K562 (cell line): ENCODE data around the gene MFSD11. TPM values are rescaled to one million over a fixed set of nuclear protein-coding genes. Genes with fewer than 3 reads are reported as not detected.

Experiments
- ZFP1 ChIP-seq: fragments of 450-650 bp; formaldehyde crosslinking; IDR thresholded peaks from 2 replicates; pipeline ENCODE4 v1.4.0; 2020; ENCODE audit warnings: mild to moderate bottlenecking, mixed read lengths
- ZNF175 ChIP-seq: fragments of 200-800 bp; sonication (Bioruptor generic); IDR thresholded peaks from 2 replicates; pipeline ENCODE4 v1.6.1; 2016; ENCODE audit warnings: low read depth, mild to moderate bottlenecking, missing genetic modification characterization, missing compliant biosample characterization
- polyA plus RNA-seq, 8 experiments: library from polyadenylated mRNA; depleted of rRNA in 4 of 8; stranded (reverse) in 5 of 8; unstranded in 3 of 8; fragments of >200 nt; fragmentation: Nextera tagmentation in 2 of 8; fragmentation: Illumina TruSeq in 1 of 8; extraction: Ambion mirVana in 2 of 8; extraction: Trizol in 1 of 8; gene quantifications; 2 replicates each; pipeline versions ENCODE4 v1.2.1 to v1.2.3, GENCODE V29; 2011 to 2014; ENCODE audit warnings: inconsistent platforms in 1 of 8, missing spikeins in 1 of 8
- total RNA-seq, 7 experiments: library from RNA; depleted of rRNA in 6 of 7; stranded (reverse); fragments of >200 nt in 6 of 7; fragmentation: Illumina TruSeq in 2 of 7; extraction: Trizol in 2 of 7; gene quantifications; 2 replicates each; pipeline versions ENCODE4 v1.2.1 to v1.2.3, GENCODE V29; 2011 to 2021; ENCODE audit warnings: low replicate concordance in 1 of 7
- TF ChIP-seq, protein P1 (sequence below): fragments of 200-600 bp; sonication (generic); IDR thresholded peaks from one replicate; pipeline ENCODE4 v1.6.1; 2012; ENCODE audit warnings: mild to moderate bottlenecking, low read depth, low read length, inconsistent platforms
- TF ChIP-seq, protein P2 (sequence below): fragments of 450-650 bp; IDR thresholded peaks from 2 replicates; pipeline ENCODE4 v1.6.1; 2017; ENCODE audit warnings: antibody characterized with exemption
- TF ChIP-seq, protein P3 (sequence below): fragments of 250-450 bp; sonication (Bioruptor Pico); IDR thresholded peaks from 2 replicates; pipeline ENCODE4 v1.4.0; 2020; ENCODE audit warnings: mild to moderate bottlenecking

Gene MFSD11
- total and polyA plus RNA-seq, 9 of the 15 experiments (the other 6 are each of a cell fraction or from before 2014, with no cell fraction given): 14.4 to 24.5 (median 19.9) TPM

DNA sequence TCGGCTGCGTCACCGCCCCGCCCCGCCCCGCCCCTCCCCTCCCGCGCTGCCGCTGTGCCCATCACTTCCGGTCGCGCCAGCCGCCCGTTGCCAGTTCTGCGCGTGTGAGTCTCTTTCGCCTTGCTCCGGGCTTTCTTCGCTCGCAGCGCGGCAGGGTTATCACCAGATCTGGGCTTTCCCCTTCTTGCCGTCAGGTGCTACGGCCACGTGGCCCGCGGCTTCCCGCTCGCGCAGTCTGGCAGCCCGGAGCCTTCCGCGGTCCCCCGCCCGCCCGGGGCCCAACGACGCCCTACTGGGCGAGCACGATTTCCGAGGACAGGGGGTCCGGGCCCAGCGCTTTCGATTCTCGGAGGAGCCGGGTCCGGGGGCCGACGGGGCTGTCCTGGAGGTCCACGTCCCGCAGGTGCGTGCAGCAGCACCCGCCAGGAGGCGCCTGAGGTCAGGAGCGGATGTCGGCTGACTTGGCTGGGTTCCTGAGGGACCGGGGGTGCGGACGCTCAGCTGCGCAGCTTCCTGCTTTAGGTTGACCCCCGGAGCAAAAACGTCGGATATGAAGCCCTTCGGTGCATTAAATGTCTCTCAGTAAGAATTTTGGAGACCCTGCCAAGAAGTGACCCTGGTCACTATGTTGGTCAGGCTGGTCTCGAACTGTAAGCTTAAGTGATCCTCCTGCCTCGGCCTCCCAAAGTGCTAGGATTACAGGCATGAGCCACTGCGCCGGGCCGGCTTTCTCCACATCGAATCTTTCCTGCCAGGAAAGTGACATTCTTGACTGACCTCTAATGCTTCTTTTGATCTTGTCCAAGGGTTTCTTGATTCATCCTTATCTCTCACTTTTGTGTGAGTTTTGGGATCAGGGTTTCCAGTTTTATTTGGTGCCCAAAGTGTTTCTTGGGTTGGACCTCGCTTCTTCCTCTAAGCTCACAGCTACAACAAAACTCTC is 10.9 kb upstream of the MFSD11 start, which contains the start of gene METTL23 (continued):
- TF ChIP-seq, protein P1, sequence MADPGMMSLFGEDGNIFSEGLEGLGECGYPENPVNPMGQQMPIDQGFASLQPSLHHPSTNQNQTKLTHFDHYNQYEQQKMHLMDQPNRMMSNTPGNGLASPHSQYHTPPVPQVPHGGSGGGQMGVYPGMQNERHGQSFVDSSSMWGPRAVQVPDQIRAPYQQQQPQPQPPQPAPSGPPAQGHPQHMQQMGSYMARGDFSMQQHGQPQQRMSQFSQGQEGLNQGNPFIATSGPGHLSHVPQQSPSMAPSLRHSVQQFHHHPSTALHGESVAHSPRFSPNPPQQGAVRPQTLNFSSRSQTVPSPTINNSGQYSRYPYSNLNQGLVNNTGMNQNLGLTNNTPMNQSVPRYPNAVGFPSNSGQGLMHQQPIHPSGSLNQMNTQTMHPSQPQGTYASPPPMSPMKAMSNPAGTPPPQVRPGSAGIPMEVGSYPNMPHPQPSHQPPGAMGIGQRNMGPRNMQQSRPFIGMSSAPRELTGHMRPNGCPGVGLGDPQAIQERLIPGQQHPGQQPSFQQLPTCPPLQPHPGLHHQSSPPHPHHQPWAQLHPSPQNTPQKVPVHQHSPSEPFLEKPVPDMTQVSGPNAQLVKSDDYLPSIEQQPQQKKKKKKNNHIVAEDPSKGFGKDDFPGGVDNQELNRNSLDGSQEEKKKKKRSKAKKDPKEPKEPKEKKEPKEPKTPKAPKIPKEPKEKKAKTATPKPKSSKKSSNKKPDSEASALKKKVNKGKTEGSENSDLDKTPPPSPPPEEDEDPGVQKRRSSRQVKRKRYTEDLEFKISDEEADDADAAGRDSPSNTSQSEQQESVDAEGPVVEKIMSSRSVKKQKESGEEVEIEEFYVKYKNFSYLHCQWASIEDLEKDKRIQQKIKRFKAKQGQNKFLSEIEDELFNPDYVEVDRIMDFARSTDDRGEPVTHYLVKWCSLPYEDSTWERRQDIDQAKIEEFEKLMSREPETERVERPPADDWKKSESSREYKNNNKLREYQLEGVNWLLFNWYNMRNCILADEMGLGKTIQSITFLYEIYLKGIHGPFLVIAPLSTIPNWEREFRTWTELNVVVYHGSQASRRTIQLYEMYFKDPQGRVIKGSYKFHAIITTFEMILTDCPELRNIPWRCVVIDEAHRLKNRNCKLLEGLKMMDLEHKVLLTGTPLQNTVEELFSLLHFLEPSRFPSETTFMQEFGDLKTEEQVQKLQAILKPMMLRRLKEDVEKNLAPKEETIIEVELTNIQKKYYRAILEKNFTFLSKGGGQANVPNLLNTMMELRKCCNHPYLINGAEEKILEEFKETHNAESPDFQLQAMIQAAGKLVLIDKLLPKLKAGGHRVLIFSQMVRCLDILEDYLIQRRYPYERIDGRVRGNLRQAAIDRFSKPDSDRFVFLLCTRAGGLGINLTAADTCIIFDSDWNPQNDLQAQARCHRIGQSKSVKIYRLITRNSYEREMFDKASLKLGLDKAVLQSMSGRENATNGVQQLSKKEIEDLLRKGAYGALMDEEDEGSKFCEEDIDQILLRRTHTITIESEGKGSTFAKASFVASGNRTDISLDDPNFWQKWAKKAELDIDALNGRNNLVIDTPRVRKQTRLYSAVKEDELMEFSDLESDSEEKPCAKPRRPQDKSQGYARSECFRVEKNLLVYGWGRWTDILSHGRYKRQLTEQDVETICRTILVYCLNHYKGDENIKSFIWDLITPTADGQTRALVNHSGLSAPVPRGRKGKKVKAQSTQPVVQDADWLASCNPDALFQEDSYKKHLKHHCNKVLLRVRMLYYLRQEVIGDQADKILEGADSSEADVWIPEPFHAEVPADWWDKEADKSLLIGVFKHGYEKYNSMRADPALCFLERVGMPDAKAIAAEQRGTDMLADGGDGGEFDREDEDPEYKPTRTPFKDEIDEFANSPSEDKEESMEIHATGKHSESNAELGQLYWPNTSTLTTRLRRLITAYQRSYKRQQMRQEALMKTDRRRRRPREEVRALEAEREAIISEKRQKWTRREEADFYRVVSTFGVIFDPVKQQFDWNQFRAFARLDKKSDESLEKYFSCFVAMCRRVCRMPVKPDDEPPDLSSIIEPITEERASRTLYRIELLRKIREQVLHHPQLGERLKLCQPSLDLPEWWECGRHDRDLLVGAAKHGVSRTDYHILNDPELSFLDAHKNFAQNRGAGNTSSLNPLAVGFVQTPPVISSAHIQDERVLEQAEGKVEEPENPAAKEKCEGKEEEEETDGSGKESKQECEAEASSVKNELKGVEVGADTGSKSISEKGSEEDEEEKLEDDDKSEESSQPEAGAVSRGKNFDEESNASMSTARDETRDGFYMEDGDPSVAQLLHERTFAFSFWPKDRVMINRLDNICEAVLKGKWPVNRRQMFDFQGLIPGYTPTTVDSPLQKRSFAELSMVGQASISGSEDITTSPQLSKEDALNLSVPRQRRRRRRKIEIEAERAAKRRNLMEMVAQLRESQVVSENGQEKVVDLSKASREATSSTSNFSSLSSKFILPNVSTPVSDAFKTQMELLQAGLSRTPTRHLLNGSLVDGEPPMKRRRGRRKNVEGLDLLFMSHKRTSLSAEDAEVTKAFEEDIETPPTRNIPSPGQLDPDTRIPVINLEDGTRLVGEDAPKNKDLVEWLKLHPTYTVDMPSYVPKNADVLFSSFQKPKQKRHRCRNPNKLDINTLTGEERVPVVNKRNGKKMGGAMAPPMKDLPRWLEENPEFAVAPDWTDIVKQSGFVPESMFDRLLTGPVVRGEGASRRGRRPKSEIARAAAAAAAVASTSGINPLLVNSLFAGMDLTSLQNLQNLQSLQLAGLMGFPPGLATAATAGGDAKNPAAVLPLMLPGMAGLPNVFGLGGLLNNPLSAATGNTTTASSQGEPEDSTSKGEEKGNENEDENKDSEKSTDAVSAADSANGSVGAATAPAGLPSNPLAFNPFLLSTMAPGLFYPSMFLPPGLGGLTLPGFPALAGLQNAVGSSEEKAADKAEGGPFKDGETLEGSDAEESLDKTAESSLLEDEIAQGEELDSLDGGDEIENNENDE: no peak
- TF ChIP-seq ZNF175 (no peak), ZFP1 (CRISPR knock-in tag) (no peak)
- TF ChIP-seq, protein P2, sequence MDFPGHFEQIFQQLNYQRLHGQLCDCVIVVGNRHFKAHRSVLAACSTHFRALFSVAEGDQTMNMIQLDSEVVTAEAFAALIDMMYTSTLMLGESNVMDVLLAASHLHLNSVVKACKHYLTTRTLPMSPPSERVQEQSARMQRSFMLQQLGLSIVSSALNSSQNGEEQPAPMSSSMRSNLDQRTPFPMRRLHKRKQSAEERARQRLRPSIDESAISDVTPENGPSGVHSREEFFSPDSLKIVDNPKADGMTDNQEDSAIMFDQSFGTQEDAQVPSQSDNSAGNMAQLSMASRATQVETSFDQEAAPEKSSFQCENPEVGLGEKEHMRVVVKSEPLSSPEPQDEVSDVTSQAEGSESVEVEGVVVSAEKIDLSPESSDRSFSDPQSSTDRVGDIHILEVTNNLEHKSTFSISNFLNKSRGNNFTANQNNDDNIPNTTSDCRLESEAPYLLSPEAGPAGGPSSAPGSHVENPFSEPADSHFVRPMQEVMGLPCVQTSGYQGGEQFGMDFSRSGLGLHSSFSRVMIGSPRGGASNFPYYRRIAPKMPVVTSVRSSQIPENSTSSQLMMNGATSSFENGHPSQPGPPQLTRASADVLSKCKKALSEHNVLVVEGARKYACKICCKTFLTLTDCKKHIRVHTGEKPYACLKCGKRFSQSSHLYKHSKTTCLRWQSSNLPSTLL: no peak
- TF ChIP-seq, protein P3, sequence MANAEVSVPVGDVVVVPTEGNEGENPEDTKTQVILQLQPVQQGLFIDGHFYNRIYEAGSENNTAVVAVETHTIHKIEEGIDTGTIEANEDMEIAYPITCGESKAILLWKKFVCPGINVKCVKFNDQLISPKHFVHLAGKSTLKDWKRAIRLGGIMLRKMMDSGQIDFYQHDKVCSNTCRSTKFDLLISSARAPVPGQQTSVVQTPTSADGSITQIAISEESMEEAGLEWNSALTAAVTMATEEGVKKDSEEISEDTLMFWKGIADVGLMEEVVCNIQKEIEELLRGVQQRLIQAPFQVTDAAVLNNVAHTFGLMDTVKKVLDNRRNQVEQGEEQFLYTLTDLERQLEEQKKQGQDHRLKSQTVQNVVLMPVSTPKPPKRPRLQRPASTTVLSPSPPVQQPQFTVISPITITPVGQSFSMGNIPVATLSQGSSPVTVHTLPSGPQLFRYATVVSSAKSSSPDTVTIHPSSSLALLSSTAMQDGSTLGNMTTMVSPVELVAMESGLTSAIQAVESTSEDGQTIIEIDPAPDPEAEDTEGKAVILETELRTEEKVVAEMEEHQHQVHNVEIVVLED: no peak
